H1 (cell line): ENCODE measurements around the gene APBA3. TPM values are rescaled to one million over a fixed set of nuclear protein-coding genes. Genes with fewer than 3 reads are reported as not detected.

Experiments
- CHD1 ChIP-seq: IDR thresholded peaks from 2 replicates; pipeline ENCODE4 v1.6.1; 2012; ENCODE audit warnings: low read depth, low read length, improper control_type of control experiment
- CREB1 ChIP-seq: IDR thresholded peaks from 2 replicates; pipeline ENCODE4 v1.6.1; 2012; ENCODE audit warnings: inconsistent platforms
- CTCF ChIP-seq, 3 experiments: IDR thresholded peaks; 1 replicate in 2 of 3; 2 replicates in 1 of 3; pipeline versions ENCODE4 v1.5.1 to v1.6.1; 2011; ENCODE audit warnings: low read length in 3 of 3, mild to moderate bottlenecking in 3 of 3, inconsistent platforms in 2 of 3, low read depth in 1 of 3, moderate library complexity in 1 of 3; ENCODE audit not compliant: insufficient read depth in 1 of 3; ENCODE audit errors: control extremely low read depth in 1 of 3
- MAFK ChIP-seq: IDR thresholded peaks from 2 replicates; pipeline ENCODE4 v1.6.1; 2012; ENCODE audit warnings: low read depth, mild to moderate bottlenecking, improper control_type of control experiment, low read length
- NANOG ChIP-seq: IDR thresholded peaks from 2 replicates; pipeline ENCODE4 v1.6.1; 2011; ENCODE audit warnings: low read length, low read depth, mild to moderate bottlenecking, inconsistent platforms; ENCODE audit not compliant: insufficient read depth, poor library complexity, severe bottlenecking
- RAD21 ChIP-seq, 2 experiments: IDR thresholded peaks in 1 of 2; conservative IDR thresholded peaks in 1 of 2; 2 replicates each; pipeline ENCODE4 v1.6.1; 2011; ENCODE audit warnings: low read depth in 2 of 2, low read length in 2 of 2, improper control_type of control experiment in 1 of 2, inconsistent platforms in 1 of 2, mild to moderate bottlenecking in 1 of 2, moderate library complexity in 1 of 2
- TAF1 ChIP-seq: IDR thresholded peaks from 2 replicates; pipeline ENCODE4 v1.6.1; 2011; ENCODE audit warnings: mild to moderate bottlenecking, low read depth, low read length
- TAF7 ChIP-seq: optimal IDR thresholded peaks from 2 replicates; pipeline ENCODE3; 2011; ENCODE audit warnings: low read depth, mild to moderate bottlenecking, inconsistent platforms, low read length, moderate library complexity, borderline replicate concordance
- TEAD4 ChIP-seq: IDR thresholded peaks from 2 replicates; pipeline ENCODE4 v1.6.1; 2012; ENCODE audit warnings: low read depth, low read length, inconsistent platforms, mixed read lengths
- polyA plus RNA-seq, 7 experiments: library from polyadenylated mRNA; depleted of rRNA in 3 of 7; stranded (reverse) in 5 of 7; unstranded in 2 of 7; fragments of >200 nt in 5 of 7; fragments of 200-250 nt in 2 of 7; gene quantifications; 1 replicate in 5 of 7; 2 replicates in 1 of 7; 4 replicates in 1 of 7; pipeline versions ENCODE4 v1.2.1 to v1.2.3, GENCODE V29; 2011 to 2013; ENCODE audit warnings: missing spikeins in 2 of 7, mixed read lengths in 2 of 7
- total RNA-seq: library from RNA; stranded (reverse); fragmentation: NEBNext Ultra II Directional; extraction: Animal tissue kit (Norgen Biotek cat#: 25700); gene quantifications from 2 replicates; pipeline ENCODE4 v1.2.1, GENCODE V29; 2021

The APBA3 gene
- total and polyA plus RNA-seq, 2 of the 8 experiments (the other 6 are each of a cell fraction or from before 2014, with no cell fraction given): 21.4 to 36.9 TPM

- TF ChIP-seq NANOG: no peak
- TF ChIP-seq MAFK: no peak
- TF ChIP-seq TEAD4: peak; percentile 15; the same call in 1 of the 2 replicates
- TF ChIP-seq RAD21 (IDR thresholded peaks at IDR 0.05 in 1 of 2, conservative IDR thresholded peaks at IDR 0.05 in 1 of 2; ENCODE audit: low read depth in 2 of 2, low read length in 2 of 2): no peak
- TF ChIP-seq TAF1: 0 out of 2 replicates have a peak, but pooled peaks have one; percentile 32
- no peak for TF ChIP-seq CHD1
- TF ChIP-seq CTCF (IDR thresholded peaks at IDR 0.05; ENCODE audit: control extremely low read depth in 1 of 3, insufficient read depth in 1 of 3, low read depth in 1 of 3, low read length in 3 of 3): no peak
- no peak for TF ChIP-seq CREB1
- TF ChIP-seq TAF7: no peak
Measured at GRCh38 chr19:3722443-3723109, 38.9 kb downstream of the APBA3 start (continued).
